GM21381 (cell line): ENCODE data around the gene GHDC.
"Not testable (repeated sequence)": the region's sequence is repeated elsewhere in the genome, so short reads cannot be mapped to it uniquely, and the experiment has no call there.

ENCODE experiments used
- ATAC-seq: cut with Tn5 transposase; IDR thresholded peaks from one replicate; pipeline ENCODE4 v1.9.1; 2021; ENCODE audit warnings: mild to moderate bottlenecking, moderate library complexity; ENCODE audit not compliant: unreplicated experiment

GHDC gene

GRCh38 chr17:42160531-42160910, 33.8 kb downstream of the GHDC start:
- no peak for ATAC-seq

- no peak for ATAC-seq
Observed at GRCh38 chr17:42159796-42160530, 34.3 kb downstream of the GHDC start.

- ATAC-seq, result no peak
Observed at GRCh38 chr17:42155614-42156045, 38.7 kb downstream of the GHDC start.

GRCh38 chr17:42153919-42154742, 40.2 kb downstream of the GHDC start:
- peak; percentile 5 for ATAC-seq

GRCh38 chr17:42146911-42147607, 47.2 kb downstream of the GHDC start:
- no peak for ATAC-seq

GRCh38 chr17:42143138-42143537, 51.2 kb downstream of the GHDC start:
- ATAC-seq, result not testable (repeated sequence)

GRCh38 chr17:42142371-42142896, 51.9 kb downstream of the GHDC start:
- ATAC-seq, result no peak

- ATAC-seq, result no peak
Observed at GRCh38 chr17:42141382-42141781, 52.9 kb downstream of the GHDC start.

GRCh38 chr17:42140690-42141089, 53.6 kb downstream of the GHDC start:
- not testable (repeated sequence) for ATAC-seq
